ENCODE measurements around the gene CRYBA4.

GRCh38 chr22:26675687-26676268 is 54.0 kb downstream of the CRYBA4 start:
- TF ChIP-seq, protein P1, sequence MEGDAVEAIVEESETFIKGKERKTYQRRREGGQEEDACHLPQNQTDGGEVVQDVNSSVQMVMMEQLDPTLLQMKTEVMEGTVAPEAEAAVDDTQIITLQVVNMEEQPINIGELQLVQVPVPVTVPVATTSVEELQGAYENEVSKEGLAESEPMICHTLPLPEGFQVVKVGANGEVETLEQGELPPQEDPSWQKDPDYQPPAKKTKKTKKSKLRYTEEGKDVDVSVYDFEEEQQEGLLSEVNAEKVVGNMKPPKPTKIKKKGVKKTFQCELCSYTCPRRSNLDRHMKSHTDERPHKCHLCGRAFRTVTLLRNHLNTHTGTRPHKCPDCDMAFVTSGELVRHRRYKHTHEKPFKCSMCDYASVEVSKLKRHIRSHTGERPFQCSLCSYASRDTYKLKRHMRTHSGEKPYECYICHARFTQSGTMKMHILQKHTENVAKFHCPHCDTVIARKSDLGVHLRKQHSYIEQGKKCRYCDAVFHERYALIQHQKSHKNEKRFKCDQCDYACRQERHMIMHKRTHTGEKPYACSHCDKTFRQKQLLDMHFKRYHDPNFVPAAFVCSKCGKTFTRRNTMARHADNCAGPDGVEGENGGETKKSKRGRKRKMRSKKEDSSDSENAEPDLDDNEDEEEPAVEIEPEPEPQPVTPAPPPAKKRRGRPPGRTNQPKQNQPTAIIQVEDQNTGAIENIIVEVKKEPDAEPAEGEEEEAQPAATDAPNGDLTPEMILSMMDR (conservative IDR thresholded peaks at IDR 0.05 in 1 of 2, IDR thresholded peaks at IDR 0.05 in 1 of 2; ENCODE audit: extremely low read depth in 1 of 2, insufficient read depth in 1 of 2, low read depth in 1 of 2, low read length in 2 of 2), result no peak
- TF ChIP-seq EZH2 (IDR thresholded peaks at IDR 0.05; ENCODE audit: borderline replicate concordance, low read length), result no peak
